GDM1 (cell line): ENCODE data around the gene PPP1R36.
"Not testable (repeated sequence)": the region's sequence is repeated elsewhere in the genome, so short reads cannot be mapped to it uniquely, and the experiment has no call there.

Source experiments
- DNase-seq: peaks from one replicate; lab custom pipeline; 2025; lab: John Stamatoyannopoulos, UW

Gene PPP1R36

GRCh38 chr14:64612971-64613666, 63.4 kb downstream of the PPP1R36 start:
- DNase-seq, result no peak

- no peak for DNase-seq
Observed at GRCh38 chr14:64614166-64614565, 64.4 kb downstream of the PPP1R36 start.

GRCh38 chr14:64614805-64615391, 65.1 kb downstream of the PPP1R36 start:
- no peak for DNase-seq

DNA sequence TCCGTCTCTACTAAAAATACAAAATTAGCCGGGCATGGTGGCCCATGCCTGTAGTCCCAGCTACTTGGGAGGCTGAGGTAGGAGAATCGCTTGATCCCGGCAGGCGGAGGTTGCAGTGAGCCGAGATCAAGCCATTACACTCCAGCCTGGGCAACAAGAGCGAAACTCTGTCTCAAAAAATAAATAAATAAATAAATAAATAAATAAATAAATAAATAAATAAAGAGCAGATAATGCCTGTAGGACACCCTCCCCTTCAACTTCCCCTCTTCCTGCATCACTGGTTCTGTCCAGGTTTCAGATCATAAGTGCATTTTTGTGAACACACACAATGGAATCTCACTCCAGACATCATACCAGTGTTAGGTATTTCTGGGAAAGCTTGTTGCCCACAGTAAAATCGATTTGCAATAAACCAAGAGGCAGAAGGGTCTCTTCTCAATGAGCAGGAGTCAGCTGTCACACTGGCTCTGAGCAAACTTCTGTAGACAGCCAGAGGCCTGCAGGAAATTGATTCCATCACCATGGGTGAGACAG, 68.2 kb downstream of the PPP1R36 start:
- DNase-seq, result not testable (repeated sequence)

- DNase-seq, result no peak
Observed at GRCh38 chr14:64620910-64621309, 71.1 kb downstream of the PPP1R36 start.

DNA sequence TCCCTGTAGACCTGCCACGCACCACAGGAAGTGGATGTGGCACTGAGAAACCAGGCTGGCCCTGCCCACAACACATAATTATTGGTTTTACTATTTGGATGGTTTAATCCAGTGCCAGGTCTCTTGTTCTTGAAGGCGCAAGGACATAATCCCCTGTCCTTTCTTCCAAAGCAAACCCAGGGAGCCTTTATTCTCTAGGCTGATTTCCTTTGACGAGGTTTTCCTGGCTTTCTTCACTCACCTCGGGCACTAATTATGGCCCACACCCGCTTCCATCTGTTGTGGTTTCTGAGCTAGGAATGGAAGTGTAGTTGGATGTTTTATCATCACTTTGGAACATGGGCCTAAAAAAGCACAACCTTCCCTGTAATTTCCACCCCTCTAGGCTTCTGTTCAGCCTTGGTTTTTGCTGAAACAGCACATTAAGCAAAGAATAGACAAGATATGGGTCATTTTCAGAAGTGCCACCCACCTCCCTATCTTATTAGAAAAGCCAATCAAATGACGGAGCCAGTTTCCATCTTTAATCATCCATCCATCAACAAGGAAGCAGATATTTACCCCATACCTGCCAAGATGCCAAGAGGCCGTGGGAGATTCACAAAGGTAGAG, 73.9 kb downstream of the PPP1R36 start:
- no peak for DNase-seq

DNA sequence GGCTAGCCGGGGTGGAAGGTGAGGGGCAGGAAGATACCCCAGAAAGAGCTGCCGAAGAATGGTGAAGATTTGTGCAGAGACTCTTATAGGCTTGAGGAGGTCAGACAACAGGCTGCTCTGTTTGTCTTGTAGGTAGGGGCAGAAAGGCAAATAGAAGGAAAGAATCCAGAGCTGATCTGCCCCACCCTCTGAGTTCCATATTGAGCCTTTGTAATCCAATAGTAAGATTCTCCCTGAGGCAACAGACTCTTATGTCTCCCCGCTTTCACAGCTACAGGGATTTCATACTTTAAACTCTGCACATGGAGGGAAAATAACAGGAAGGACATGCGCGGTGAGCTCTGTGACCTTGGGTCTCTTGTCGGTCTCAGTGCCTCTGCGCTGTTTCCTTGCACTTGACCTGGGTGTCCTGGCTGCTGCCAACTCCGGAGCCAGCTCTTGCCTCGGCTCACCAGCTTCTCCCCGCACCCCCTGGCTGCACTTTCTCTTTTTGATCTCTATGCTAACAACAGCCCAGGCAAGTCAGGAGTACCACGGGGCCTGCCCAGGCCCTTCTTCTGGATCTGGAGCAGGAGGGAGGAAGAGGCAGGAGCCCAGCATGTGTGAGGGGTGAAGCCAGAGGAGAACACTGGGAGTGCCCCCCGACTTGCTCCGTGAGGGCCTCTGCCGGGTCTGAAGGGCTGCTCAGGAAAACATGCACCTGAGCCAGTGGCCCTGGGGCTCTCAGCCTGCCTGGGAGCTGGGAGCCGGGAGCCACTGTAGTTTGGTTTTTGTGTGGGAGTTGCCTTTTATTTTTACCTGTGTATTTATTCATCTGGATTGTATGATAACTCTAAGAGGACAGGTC, 75.8 kb downstream of the PPP1R36 start:
- no peak for DNase-seq

DNA sequence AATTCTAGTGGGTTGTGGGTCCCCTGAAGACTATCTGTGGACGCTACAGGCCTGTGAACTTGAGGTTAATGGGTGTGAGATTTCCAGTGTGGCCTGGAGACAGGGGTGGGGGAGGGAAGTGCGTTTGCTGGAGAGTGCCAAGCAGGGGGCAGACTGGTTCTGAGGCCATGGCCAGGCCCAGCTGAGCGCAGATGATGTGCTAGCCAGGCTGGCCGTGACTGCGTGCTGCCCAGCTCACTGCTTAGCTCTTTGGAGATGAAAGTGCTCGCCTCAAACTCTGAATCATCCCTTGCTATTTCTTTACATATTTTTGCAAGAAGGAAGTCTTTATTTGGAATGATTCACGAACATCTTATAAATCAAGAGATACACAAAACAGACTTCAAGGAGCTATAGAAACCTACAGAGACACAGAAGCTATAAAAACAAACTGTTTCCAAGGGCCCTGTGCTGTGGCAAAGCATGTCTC, 79.2 kb downstream of the PPP1R36 start:
- no peak for DNase-seq

DNA sequence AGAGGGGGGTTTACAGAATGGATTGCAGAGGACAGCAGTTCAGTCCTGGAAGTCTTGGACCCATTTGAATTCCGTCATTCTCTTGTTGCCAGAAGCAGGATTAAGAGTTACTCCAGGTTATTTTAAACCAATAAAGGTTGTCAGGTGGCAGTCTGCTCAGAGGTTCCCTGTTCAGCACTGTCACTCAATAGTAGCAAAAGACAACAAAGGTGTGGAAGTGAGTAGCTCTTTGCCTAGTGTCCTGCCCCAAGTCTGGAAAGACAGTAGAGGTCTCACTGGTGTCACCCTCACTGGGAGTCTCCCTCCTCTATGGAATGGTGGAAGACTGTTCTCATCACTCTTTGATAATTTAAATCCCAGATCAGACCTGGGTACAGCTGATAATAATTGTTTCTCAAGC, 81.0 kb downstream of the PPP1R36 start:
- no peak for DNase-seq

DNA sequence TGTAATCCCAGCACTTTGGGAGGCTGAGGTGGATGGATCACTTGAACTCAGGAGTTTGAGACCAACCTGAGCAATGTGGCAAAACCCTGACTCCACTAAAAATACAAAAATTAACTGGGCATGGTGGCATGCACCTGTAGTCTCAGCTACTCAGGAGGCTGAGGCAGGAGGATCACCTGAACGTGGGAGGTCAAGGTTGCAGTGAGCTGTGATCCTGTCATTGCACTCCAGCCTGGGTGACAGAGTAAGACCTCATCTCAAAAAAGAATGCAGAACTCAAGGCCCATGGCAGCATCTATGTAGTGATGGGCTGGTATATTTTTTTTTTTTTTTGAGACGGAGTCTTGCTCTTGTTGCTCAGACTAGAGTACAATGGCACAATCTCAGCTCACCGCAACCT, 81.5 kb downstream of the PPP1R36 start:
- not testable (repeated sequence) for DNase-seq

DNA sequence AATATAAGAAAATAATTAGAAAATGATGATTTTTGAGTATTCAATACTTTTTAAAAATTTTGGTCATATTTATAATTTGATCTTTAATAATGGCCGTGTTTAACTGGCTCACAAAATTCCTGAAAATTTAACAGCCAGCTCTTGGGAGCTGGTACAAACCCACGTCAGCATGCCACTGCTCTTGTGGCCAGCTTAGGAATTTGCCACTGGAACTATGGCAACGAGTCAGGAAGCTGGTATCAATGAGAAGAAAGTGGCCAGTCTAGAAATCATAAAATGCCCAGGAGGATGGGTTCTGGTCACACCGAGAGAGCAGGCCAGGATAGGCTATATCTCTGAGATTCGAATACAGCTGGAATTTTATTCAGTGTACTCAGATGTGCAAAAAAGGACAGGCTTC, 82.3 kb downstream of the PPP1R36 start:
- DNase-seq, result no peak

DNA sequence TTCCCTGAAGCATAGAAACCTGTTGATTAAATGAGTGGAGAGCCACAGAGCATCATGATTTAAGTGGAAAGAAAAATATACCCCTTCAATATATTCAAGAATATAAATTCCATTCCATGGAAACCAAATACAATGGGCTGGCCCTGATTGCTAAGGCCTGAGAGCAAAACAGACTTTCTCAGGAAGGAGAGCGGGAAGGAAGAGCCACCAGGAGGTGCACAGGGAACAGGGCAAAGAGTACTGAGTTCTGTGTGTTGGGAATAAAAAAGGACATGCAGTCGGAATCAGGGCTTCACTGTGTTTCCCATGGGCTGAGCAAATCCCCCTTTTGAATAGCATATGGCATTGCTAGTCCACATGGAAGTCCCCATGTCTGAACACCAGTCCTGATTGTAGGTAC, 84.8 kb downstream of the PPP1R36 start:
- DNase-seq, result no peak

DNA sequence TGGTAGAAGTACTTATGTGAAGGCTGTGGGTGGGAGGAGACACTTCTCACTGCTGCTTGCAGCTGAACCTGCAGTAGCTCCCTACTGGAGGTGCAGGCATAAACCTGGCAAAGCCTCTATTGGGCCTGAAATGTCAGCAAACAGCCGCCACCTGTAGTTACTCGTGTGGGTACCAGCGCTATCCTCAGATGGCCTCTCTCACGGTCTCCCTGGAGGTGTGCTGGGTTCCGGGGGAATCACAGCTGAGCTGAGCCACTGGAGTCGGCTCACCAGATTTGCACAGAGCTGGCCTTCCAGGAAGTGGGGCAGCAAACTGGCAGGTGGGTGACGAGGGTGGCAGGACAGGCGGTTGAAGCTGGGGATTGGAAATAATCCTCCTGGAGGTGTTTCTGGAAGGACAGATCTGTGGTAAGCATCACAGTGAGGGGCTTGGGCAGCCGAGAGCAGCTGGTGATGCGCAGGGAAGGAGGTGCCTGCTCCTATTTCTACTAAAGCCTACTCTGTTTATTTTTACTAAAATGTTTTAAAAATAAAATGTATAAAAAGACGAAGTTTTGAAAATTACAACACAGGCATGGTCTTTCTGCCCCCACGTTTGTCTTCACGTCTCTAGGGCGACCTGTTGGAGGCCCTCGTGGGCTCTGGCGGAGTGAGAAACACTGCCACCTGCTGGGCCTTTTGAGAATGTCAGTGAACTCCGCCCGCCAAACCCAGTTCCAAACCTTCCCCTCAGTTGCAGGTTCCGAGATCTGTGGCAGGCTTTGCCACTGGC, 86.6 kb downstream of the PPP1R36 start:
- peak; percentile 34 for DNase-seq

- DNase-seq, result no peak
Observed at GRCh38 chr14:64636980-64637429, 87.2 kb downstream of the PPP1R36 start.

DNA sequence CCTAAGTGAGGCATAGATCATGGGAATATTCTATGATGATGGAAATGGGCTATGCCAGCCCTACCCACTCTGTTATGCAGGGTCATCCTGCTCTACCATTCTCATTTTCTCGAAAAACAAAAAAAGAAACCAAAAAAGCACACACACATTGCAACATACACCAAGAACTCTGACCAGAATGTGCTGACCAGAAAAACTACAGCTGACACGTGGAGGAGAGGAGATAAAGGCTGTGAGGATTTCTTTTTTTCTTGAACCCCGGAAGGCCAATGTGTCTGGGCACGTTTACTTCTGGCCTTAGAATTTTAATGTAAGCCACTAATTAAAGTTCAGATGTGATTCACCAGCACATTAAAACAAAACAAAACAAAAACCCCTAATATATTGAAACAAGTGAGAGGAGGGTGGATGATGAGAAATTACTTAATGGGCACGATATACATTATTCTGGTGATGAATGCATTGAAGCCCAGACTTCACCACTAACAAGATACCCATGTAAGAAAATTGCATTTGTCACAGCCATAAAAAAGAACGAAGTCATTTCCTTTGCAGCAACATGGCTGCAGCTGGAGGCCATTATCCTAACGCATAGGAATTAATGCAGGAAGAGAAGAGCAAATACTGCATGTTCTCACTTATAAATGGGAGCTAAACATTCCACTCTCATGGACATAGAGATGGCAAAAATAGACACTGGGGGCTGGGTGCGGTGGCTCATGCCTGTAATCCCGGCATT, 88.1 kb downstream of the PPP1R36 start:
- no peak for DNase-seq

DNA sequence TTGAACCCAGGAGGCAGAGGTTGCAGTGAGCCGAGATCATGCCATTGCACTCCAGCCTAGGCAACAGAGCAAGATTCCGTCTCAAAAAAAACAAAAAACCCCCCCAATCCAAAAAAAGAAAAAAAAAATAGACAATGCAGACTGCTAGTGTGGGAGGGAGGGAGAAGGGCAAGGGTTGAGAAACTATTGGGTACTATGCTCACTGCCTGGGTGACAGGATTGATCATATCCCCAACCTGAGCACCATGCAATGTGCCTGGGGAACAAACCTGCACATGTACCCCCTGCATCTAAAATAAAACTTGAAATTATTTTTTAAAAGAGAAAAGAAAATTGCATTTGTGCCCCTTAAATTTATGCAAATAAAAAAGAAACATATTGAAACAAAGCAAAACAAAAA, 88.9 kb downstream of the PPP1R36 start:
- no peak for DNase-seq
